Left ventricle myocardium inferior (tissue), 1 donor: Measurements from ENCODE around the gene RIIAD1. TPM values are rescaled to one million over a fixed set of nuclear protein-coding genes. Genes with fewer than 3 reads are reported as not detected.

ENCODE experiments used
- DNase-seq: peaks from one replicate; pipeline ENCODE4 v3.0.0-alpha.2; 2020
- H3K27ac ChIP-seq: fragments of 200-600 bp; replicated peaks from 2 replicates; pipeline ENCODE4 v1.8.0; 2021
- H3K27me3 ChIP-seq: fragments of 200-600 bp; 2 replicates; pipeline ENCODE4 v1.8.0; 2021; ENCODE audit warnings: low read depth
- H3K36me3 ChIP-seq: fragments of 200-600 bp; 2 replicates; pipeline ENCODE4 v1.8.0; 2021
- H3K4me1 ChIP-seq: fragments of 200-600 bp; 2 replicates; pipeline ENCODE4 v1.8.0; 2021
- H3K4me3 ChIP-seq: fragments of 200-600 bp; 2 replicates; pipeline ENCODE4 v1.8.0; 2021; ENCODE audit warnings: mild to moderate bottlenecking, moderate library complexity
- H3K9me3 ChIP-seq: fragments of 200-600 bp; replicated peaks from 2 replicates; pipeline ENCODE4 v1.8.0; 2021
- CTCF ChIP-seq: fragments of 200-600 bp; IDR thresholded peaks from 2 replicates; pipeline ENCODE4 v1.8.0; 2021; ENCODE audit warnings: antibody characterized with exemption, mild to moderate bottlenecking, borderline replicate concordance
- intact Hi-C: fragments of 100-400 bp; cut with micrococcal nuclease; formaldehyde crosslinking; loops from one replicate; pipeline ENCODE4 v1.11.0; 2022
- total RNA-seq: library from RNA; stranded (reverse); fragmentation: NEBNext Ultra II Directional; extraction: Animal tissue kit (Norgen Biotek cat#: 25700); gene quantifications from one replicate; pipeline ENCODE4 v1.2.1, GENCODE V29; 2021
- donor health status: DM: no; HTN: yes; CAD: no; lungs with severe emphysema.

Gene RIIAD1
- total RNA-seq, 1 donor from 2014 or later, result 5.6 TPM

DNA sequence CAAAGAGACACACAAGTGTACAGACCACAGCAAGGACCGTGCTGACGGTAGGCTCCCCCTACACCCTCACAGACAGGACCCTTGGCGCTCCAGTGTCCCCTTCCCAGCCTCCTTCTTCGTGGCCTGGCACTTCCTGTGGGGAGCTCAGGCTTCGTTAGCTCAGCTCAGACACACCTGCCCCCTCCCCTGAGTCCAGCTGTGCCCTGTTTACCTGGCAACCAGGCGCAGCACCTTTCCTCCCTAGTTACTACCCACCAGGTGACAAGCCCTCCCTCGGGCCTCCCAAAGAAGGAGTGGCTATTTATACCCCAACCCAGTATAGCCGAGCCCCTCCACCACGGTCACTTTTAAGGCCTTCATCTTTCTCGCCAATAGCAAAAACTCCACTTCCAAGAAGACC is 9.4 kb upstream of the RIIAD1 start:
- Histone ChIP-seq H3K36me3 (no peaks in the 10 kb centered on the region), H3K9me3 (no peaks in the 10 kb centered on the region)
- intact Hi-C loops, result no loop called here

GRCh38 chr1:151713044-151713443 is 8.3 kb upstream of the RIIAD1 start:
- Histone ChIP-seq H3K4me1 (peaks cover 17% of the 10 kb centered on the region), H3K9me3 (no peaks in the 10 kb centered on the region), H3K27me3 (peaks cover 69% of the 10 kb centered on the region), H3K36me3 (no peaks in the 10 kb centered on the region), H3K27ac (no peak overlapping the region), H3K4me3 (no peak overlapping the region)
- no peak for TF ChIP-seq CTCF
- DNase-seq, result no peak
- intact Hi-C loops, result no loop called here

More for the DNA sequence above, 9.4 kb upstream of the RIIAD1 start:
- DNase-seq, result no peak
- H3K27ac ChIP-seq, result no peak overlapping the region
- TF ChIP-seq CTCF, result no peak
- H3K27me3 ChIP-seq, result peaks cover 59% of the 10 kb centered on the region
- peaks cover 6% of the 10 kb centered on the region for H3K4me1 ChIP-seq
- H3K4me3 ChIP-seq, result no peak overlapping the region

DNA sequence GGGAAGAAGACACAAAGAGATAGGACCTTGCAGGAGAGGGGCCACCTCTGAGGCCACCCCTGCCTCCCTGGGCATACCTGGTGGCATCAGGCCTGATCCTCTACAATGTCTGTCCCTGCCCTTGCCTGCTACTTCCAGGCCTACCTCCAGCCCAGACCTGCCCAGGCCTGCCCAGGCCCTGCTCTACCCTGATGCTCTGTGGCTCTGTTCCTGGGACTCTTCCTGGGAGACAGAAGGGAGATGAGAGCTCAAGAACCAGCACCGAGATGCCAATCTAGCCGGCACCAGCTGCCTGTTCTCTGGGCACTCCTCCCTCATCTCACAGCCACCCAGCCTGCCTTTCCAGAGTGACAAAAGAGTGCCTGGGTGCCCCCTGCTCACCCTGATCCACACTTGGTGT is 7.4 kb upstream of the RIIAD1 start:
- Histone ChIP-seq H3K36me3 (no peaks in the 10 kb centered on the region), H3K4me3 (no peak overlapping the region), H3K27me3 (peaks cover 69% of the 10 kb centered on the region), H3K9me3 (no peaks in the 10 kb centered on the region), H3K4me1 (peaks cover 24% of the 10 kb centered on the region), H3K27ac (no peak overlapping the region)
- intact Hi-C loops, result no loop called here
- DNase-seq, result no peak
- no peak for TF ChIP-seq CTCF

- H3K4me3 ChIP-seq, result no peak overlapping the region
- H3K27ac ChIP-seq, result no peak overlapping the region
- intact Hi-C loops, result no loop called here
- no peak for DNase-seq
- no peaks in the 10 kb centered on the region for H3K9me3 ChIP-seq
- H3K4me1 ChIP-seq, result peaks cover 36% of the 10 kb centered on the region
- H3K36me3 ChIP-seq, result no peaks in the 10 kb centered on the region
- TF ChIP-seq CTCF, result no peak
- H3K27me3 ChIP-seq, result peaks cover 65% of the 10 kb centered on the region
Observed at GRCh38 chr1:151714820-151715725, 6.2 kb upstream of the RIIAD1 start.

DNA sequence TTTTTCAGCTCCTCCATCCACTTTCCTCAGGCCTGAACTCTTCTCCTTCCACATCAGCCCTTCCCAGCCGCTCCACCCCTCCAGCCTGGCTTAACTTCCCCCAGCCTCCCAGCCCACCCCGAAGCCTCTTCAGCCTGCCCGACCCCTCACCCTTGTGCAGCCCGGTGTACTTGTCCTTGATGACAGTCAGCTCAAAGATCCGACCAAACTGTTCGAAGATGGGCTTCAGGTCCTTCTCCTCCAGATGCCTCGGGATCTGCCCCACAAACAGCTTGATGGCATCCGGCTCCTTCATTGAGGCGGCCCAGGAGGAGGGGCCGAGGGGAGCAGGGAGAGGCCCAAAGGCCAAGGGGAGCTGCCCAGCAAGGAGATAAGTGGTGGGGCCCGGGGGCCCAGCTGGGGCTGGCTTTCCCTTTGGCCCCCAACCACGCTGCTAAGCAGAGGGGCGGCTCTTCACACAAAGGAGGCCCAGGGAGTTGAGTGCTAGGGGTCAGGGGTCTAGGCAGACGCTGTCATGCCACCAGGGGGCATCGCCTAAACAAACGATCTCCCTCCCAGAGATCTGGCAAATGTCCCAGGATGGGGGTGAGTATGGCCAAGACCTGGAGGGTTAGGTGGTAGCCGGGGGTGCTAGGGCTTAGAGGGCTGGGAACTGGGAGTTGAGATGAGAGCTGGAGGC is 5.5 kb upstream of the RIIAD1 start:
- Histone ChIP-seq H3K27ac (no peak overlapping the region), H3K36me3 (no peaks in the 10 kb centered on the region), H3K4me1 (peaks cover 44% of the 10 kb centered on the region), H3K27me3 (peaks cover 65% of the 10 kb centered on the region), H3K9me3 (no peaks in the 10 kb centered on the region), H3K4me3 (no peak overlapping the region)
- no peak for TF ChIP-seq CTCF
- no peak for DNase-seq
- intact Hi-C loops, result no loop called here
